Ovary (tissue), 9 donors: ENCODE results near the gene ADAMTS17. TPM values are rescaled to one million over a fixed set of nuclear protein-coding genes. Genes with fewer than 3 reads are reported as not detected.

ENCODE experiments used
- DNase-seq, 5 donors: peaks; one replicate each; pipeline ENCODE4 v3.0.0-alpha.2; 2019 to 2020
- H3K27ac ChIP-seq, 2 donors: fragments of 200-600 bp; one replicate each; pipeline versions ENCODE4 v1.5.1 to v1.8.0; 2019 to 2022
- H3K27me3 ChIP-seq: fragments of 200-600 bp; one replicate; pipeline ENCODE4 v1.8.0; 2022
- H3K36me3 ChIP-seq: fragments of 200-600 bp; sonication (generic); one replicate; pipeline ENCODE4 v1.5.1; 2019
- H3K4me1 ChIP-seq: one replicate; pipeline ENCODE4 v1.8.1; 2013; ENCODE audit warnings: mild to moderate bottlenecking, moderate library complexity; ENCODE audit not compliant: insufficient read depth
- H3K4me3 ChIP-seq: fragments of 200-600 bp; sonication (generic); one replicate; pipeline ENCODE4 v1.5.1; 2017
- H3K9me3 ChIP-seq, 2 donors: fragments of 200-600 bp in 1 of 2; sonication (generic) in 1 of 2; one replicate each; pipeline versions ENCODE4 v1.5.1 to v1.8.1; 2013 to 2019; ENCODE audit warnings: mild to moderate bottlenecking in 1 of 2, moderate library complexity in 1 of 2
- CTCF ChIP-seq, 3 donors: fragments of 450-650 bp in 2 of 3; fragments of 200-600 bp in 1 of 3; IDR thresholded peaks; one replicate each; pipeline versions ENCODE4 v1.5.1 to v1.8.0; 2016 to 2022; ENCODE audit warnings: antibody characterized with exemption in 3 of 3, mild to moderate bottlenecking in 1 of 3
- EP300 ChIP-seq: sonication (generic); formaldehyde crosslinking; IDR thresholded peaks from one replicate; pipeline ENCODE4 v1.6.1; 2017; ENCODE audit warnings: antibody characterized with exemption
- POLR2A ChIP-seq: fragments of 450-650 bp; IDR thresholded peaks from one replicate; pipeline ENCODE4 v1.6.1; 2017; ENCODE audit warnings: antibody characterized with exemption, mild to moderate bottlenecking, moderate library complexity
- WGBS, 3 donors: extraction: QIAGEN DNeasy Blood & Tissue Kit in 1 of 3; methylation state at CpG; one replicate each; pipeline versions ENCODE4 v1.1.5 to v1.1.7; 2013 to 2017; 5-methylcytosine and 5-hydroxymethylcytosine counted together
- intact Hi-C, 4 donors: fragments of 100-400 bp; cut with DNase I; formaldehyde crosslinking; loops; one replicate each; pipeline versions ENCODE4 v1.11.0 to v1.15.1; 2022 to 2023
- polyA plus RNA-seq, 2 donors: library from polyadenylated mRNA; stranded (reverse); fragments of 200-250 nt in 1 of 2; fragments of 350-450 nt in 1 of 2; fragmentation: Illumina TruSeq in 1 of 2; extraction: RNeasy Lipid Tissue Mini Kit (QIAGEN cat#74804) in 1 of 2; gene quantifications; one replicate each; pipeline ENCODE4 v1.2.3, GENCODE V29; 2013 to 2014
- total RNA-seq, 7 donors: library from RNA; depleted of rRNA in 2 of 7; stranded (reverse); fragments of >200 nt in 2 of 7; fragmentation: NEBNext Ultra II Directional in 3 of 7; extraction: Animal tissue kit (Norgen Biotek cat#: 25700) in 3 of 7; gene quantifications; one replicate each; pipeline versions ENCODE4 v1.1.0 to v1.2.4, GENCODE V29; 2016 to 2023
- donor health status: DM: no; HTN: no; CAD: no; lungs with moderate emphysema.
- donor health status: DM: no; HTN: no; CAD: no.
- donor health status: Bipolar disorder and iron deficiency.
- donor health status: DM: yes; HTN: yes; CAD: no.
- donor health status: DM: no; HTN: no; CAD: no.
- donor health status: DM: yes; HTN: yes; CAD: no.

Gene ADAMTS17
- total and polyA plus RNA-seq, 9 donors: 1.3 to 11.3 (median 5.9) TPM

- peaks cover 19% of the 10 kb centered on the region for H3K4me1 ChIP-seq
- TF ChIP-seq EP300 (no peak), CTCF (IDR thresholded peaks at IDR 0.05) (no peak), POLR2A (no peak)
- intact Hi-C loops: no loop called here
- H3K27ac ChIP-seq: no peak overlapping the region
- no peaks in the 10 kb centered on the region for H3K27me3 ChIP-seq
- H3K36me3 ChIP-seq: no peaks in the 10 kb centered on the region
- no peaks in the 10 kb centered on the region for H3K9me3 ChIP-seq
- WGBS, 3 donors: 46 to 71% (median 53%) methylated on average over 11 of the region's 11 CpGs
- no peak overlapping the region for H3K4me3 ChIP-seq
- no peak for DNase-seq
Measured at GRCh38 chr15:100245855-100246254, 95.9 kb downstream of the ADAMTS17 start.

GRCh38 chr15:100245487-100245820, 96.3 kb downstream of the ADAMTS17 start:
- intact Hi-C loops: no loop called here
- Histone ChIP-seq H3K27me3 (no peaks in the 10 kb centered on the region), H3K36me3 (no peaks in the 10 kb centered on the region), H3K4me1 (peaks cover 19% of the 10 kb centered on the region), H3K27ac (no peak overlapping the region), H3K9me3 (no peaks in the 10 kb centered on the region), H3K4me3 (no peak overlapping the region)
- 78 to 91% (median 86%) methylated on average over 2 of the region's 2 CpGs for WGBS, 3 donors
- TF ChIP-seq EP300 (no peak), POLR2A (no peak), CTCF (IDR thresholded peaks at IDR 0.05) (no peak)
- DNase-seq: no peak

GRCh38 chr15:100244796-100245486, 96.8 kb downstream of the ADAMTS17 start:
- intact Hi-C loops: no loop called here
- Histone ChIP-seq H3K36me3 (no peaks in the 10 kb centered on the region), H3K4me1 (peaks cover 19% of the 10 kb centered on the region), H3K27me3 (no peaks in the 10 kb centered on the region), H3K4me3 (no peak overlapping the region), H3K27ac (no peak overlapping the region), H3K9me3 (no peaks in the 10 kb centered on the region)
- WGBS, 3 donors: 66 to 80% (median 67%) methylated on average over 10 of the region's 10 CpGs
- TF ChIP-seq EP300 (no peak), CTCF (IDR thresholded peaks at IDR 0.05) (no peak), POLR2A (no peak)
- DNase-seq: no peak

- 97 to 99% (median 98%) methylated on average over 2 of the region's 2 CpGs for WGBS, 3 donors
- no peaks in the 10 kb centered on the region for H3K36me3 ChIP-seq
- peaks cover 19% of the 10 kb centered on the region for H3K4me1 ChIP-seq
- no peaks in the 10 kb centered on the region for H3K9me3 ChIP-seq
- no peak for DNase-seq
- H3K27me3 ChIP-seq: no peaks in the 10 kb centered on the region
- H3K27ac ChIP-seq: no peak overlapping the region
- no peak overlapping the region for H3K4me3 ChIP-seq
- intact Hi-C loops: no loop called here
- TF ChIP-seq EP300 (no peak), CTCF (IDR thresholded peaks at IDR 0.05) (no peak), POLR2A (no peak)
Measured at GRCh38 chr15:100242989-100243388, 98.8 kb downstream of the ADAMTS17 start.
